K562 (cell line): Measurements from ENCODE around the gene KNDC1. TPM values are rescaled to one million over a fixed set of nuclear protein-coding genes. Genes with fewer than 3 reads are reported as not detected.
A peak's percentile ranks its signal among the peaks of the same experiment; 100 is the strongest.

ENCODE experiments used
- ATAC-seq: fragments of 200-7000 bp; cut with Tn5 transposase; 3 replicates; pipeline ENCODE4 v1.9.1; 2020; ENCODE audit warnings: moderate library complexity
- BruUV-seq: library from RNA; stranded (reverse); fragments of 400-500 nt; replicated peaks from 2 replicates; lab custom pipeline; 2021; lab: Mats Ljungman, UMichigan
- CTCF ChIA-PET: fragments of 300-600 bp; formaldehyde crosslinking; extraction: SDS; loops from one replicate; lab custom pipeline; 2021; ENCODE audit warnings: low intra/inter-chr PET ratio; lab: Yijun Ruan, JAX
- POLR2A ChIA-PET: fragments of 300-600, 350-650 bp; sonication (Branson Sonifier 250); formaldehyde crosslinking; extraction: SDS; loops from one replicate; lab custom pipeline; 2021; ENCODE audit warnings: antibody characterized with exemption, inconsistent platforms; lab: Yijun Ruan, JAX
- DNase-seq, 4 experiments: peaks; one replicate each; pipeline versions ENCODE4 v3.0.0 to v3.0.0-alpha.2; 2011 to 2018; ENCODE audit warnings: low spot score in 3 of 4, mixed read lengths in 3 of 4; ENCODE audit errors: extremely low read depth in 1 of 4
- FAIRE-seq: peaks from 2 replicates; lab custom pipeline; 2011; peaks lifted over from hg19 to GRCh38; lab: Jason Lieb, UNC
- H2AFZ ChIP-seq: 2 replicates; pipeline ENCODE4 v1.6.0; 2011; ENCODE audit warnings: low read depth, low read length, control low read depth, inconsistent platforms
- H3K27ac ChIP-seq: fragments of 200-600 bp; 3 replicates; pipeline ENCODE4 v1.8.0; 2011; ENCODE audit warnings: low read depth, mild to moderate bottlenecking, control low read depth, inconsistent platforms, low read length, moderate library complexity, mixed read lengths; ENCODE audit errors: extremely low read depth
- H3K27me3 ChIP-seq, 2 experiments: fragments of 300-600 bp in 1 of 2; 2 replicates in 1 of 2; 3 replicates in 1 of 2; pipeline versions ENCODE4 v1.6.0 to v1.8.0; 2011; ENCODE audit warnings: inconsistent platforms in 2 of 2, low read length in 2 of 2, mild to moderate bottlenecking in 1 of 2, mixed read lengths in 1 of 2, moderate library complexity in 1 of 2; ENCODE audit not compliant: control insufficient read depth in 2 of 2, insufficient read depth in 2 of 2
- H3K36me3 ChIP-seq: fragments of 300-600 bp; 3 replicates; pipeline ENCODE4 v1.8.0; 2011; ENCODE audit warnings: mild to moderate bottlenecking, low read length, inconsistent platforms; ENCODE audit not compliant: control insufficient read depth, insufficient read depth
- H3K4me1 ChIP-seq, 2 experiments: fragments of 200-600 bp in 1 of 2; replicated peaks in 1 of 2; 2 replicates in 1 of 2; 3 replicates in 1 of 2; pipeline versions ENCODE4 v1.5.1 to v1.8.0; 2011; ENCODE audit warnings: inconsistent platforms in 2 of 2, low read length in 2 of 2, mild to moderate bottlenecking in 1 of 2, mixed read lengths in 1 of 2, moderate library complexity in 1 of 2; ENCODE audit not compliant: control insufficient read depth in 2 of 2, insufficient read depth in 2 of 2
- H3K4me2 ChIP-seq: 2 replicates; pipeline ENCODE4 v1.6.1; 2011; ENCODE audit warnings: low read length, control low read depth, inconsistent platforms, mixed read lengths; ENCODE audit not compliant: insufficient read depth
- H3K4me3 ChIP-seq: fragments of 200-600 bp; sonication (generic), shearing (Covaris generic); 2 replicates; pipeline ENCODE4 v1.5.1; 2016; ENCODE audit warnings: control low read depth, inconsistent platforms
- H3K79me2 ChIP-seq: fragments of 200-600 bp; 3 replicates; pipeline ENCODE4 v1.8.0; 2011; ENCODE audit warnings: low read length, inconsistent platforms; ENCODE audit not compliant: control insufficient read depth, insufficient read depth
- H3K9ac ChIP-seq, 2 experiments: 2 replicates each; pipeline versions ENCODE4 v1.6.0 to v1.6.1; 2011; ENCODE audit warnings: low read depth in 2 of 2, low read length in 2 of 2, control low read depth in 1 of 2, inconsistent platforms in 1 of 2, mild to moderate bottlenecking in 1 of 2, mixed read lengths in 1 of 2; ENCODE audit not compliant: insufficient read depth in 1 of 2
- H3K9me1 ChIP-seq: one replicate; pipeline ENCODE4 v1.6.0; 2011; ENCODE audit warnings: inconsistent platforms, mild to moderate bottlenecking, low read length, moderate library complexity; ENCODE audit not compliant: control insufficient read depth, insufficient read depth
- H3K9me3 ChIP-seq: replicated peaks from 2 replicates; pipeline ENCODE4 v1.5.1; 2011; ENCODE audit warnings: low read depth, low read length, inconsistent platforms; ENCODE audit not compliant: control insufficient read depth, insufficient read depth
- H4K20me1 ChIP-seq: replicated peaks from 2 replicates; pipeline ENCODE4 v1.6.1; 2011; ENCODE audit warnings: low read length, inconsistent platforms, mixed read lengths; ENCODE audit not compliant: control insufficient read depth, insufficient read depth
- ARID1B ChIP-seq: fragments of 450-650 bp; IDR thresholded peaks from 2 replicates; pipeline ENCODE4 v1.6.1; 2016; ENCODE audit warnings: antibody characterized with exemption, mild to moderate bottlenecking, inconsistent platforms
- CHCHD3 ChIP-seq: fragments of 250-450 bp; sonication (Bioruptor Pico); IDR thresholded peaks from 2 replicates; pipeline ENCODE4 v2.1.2; 2022; ENCODE audit warnings: mild to moderate bottlenecking
- ERF ChIP-seq: fragments of 450-650 bp; formaldehyde crosslinking; IDR thresholded peaks from 2 replicates; pipeline ENCODE4 v1.4.0; 2020; ENCODE audit warnings: mild to moderate bottlenecking, mixed read lengths
- LARP7 ChIP-seq: fragments of 450-650 bp; IDR thresholded peaks from 2 replicates; pipeline ENCODE4 v1.6.1; 2016
- MLX ChIP-seq, 2 experiments: fragments of 450-650 bp in 1 of 2; sonication (generic) in 1 of 2; formaldehyde crosslinking; conservative IDR thresholded peaks; 2 replicates each; pipeline versions ENCODE4 v1.4.0 to v1.8.1; 2020 to 2022; ENCODE audit warnings: mild to moderate bottlenecking in 1 of 2, missing genetic modification reagents in 1 of 2
- PHB ChIP-seq: fragments of 250-450 bp; sonication (Bioruptor Pico); IDR thresholded peaks from 2 replicates; pipeline ENCODE4 v1.5.0; 2021
- RAD21 ChIP-seq, 2 experiments: fragments of 250-450 bp in 1 of 2; fragments of 450-650 bp in 1 of 2; sonication (Bioruptor Pico) in 1 of 2; formaldehyde crosslinking in 1 of 2; IDR thresholded peaks in 1 of 2; conservative IDR thresholded peaks in 1 of 2; 2 replicates each; pipeline versions ENCODE4 v1.4.0 to v1.8.0; 2020 to 2022; ENCODE audit warnings: mild to moderate bottlenecking in 2 of 2, moderate library complexity in 1 of 2
- SMC3 ChIP-seq: conservative IDR thresholded peaks from 2 replicates; pipeline ENCODE4 v1.6.1; 2011; ENCODE audit warnings: low read depth, low read length, improper control_type of control experiment; ENCODE audit not compliant: insufficient read depth
- ZBTB1 ChIP-seq: sonication (generic); formaldehyde crosslinking; IDR thresholded peaks from 2 replicates; pipeline ENCODE4 v1.8.1; 2023; ENCODE audit warnings: missing genetic modification reagents, low read depth, mild to moderate bottlenecking, borderline replicate concordance
- ZMIZ1 ChIP-seq, 2 experiments: fragments of 150-350 bp in 1 of 2; IDR thresholded peaks; 2 replicates each; pipeline ENCODE4 v1.6.1; 2012 to 2016; ENCODE audit warnings: low read depth in 2 of 2, low read length in 2 of 2, mild to moderate bottlenecking in 1 of 2, moderate library complexity in 1 of 2
- ZNF324 ChIP-seq: fragments of 250-450 bp; sonication (Bioruptor Pico); IDR thresholded peaks from 2 replicates; pipeline ENCODE4 v1.4.0; 2020; ENCODE audit warnings: mild to moderate bottlenecking
- ZNF431 ChIP-seq: sonication (generic); formaldehyde crosslinking; IDR thresholded peaks from 2 replicates; pipeline ENCODE4 v1.8.0; 2022; ENCODE audit warnings: mild to moderate bottlenecking, missing genetic modification reagents
- ZNF518B ChIP-seq: fragments of 250-450 bp; sonication (Bioruptor Pico); IDR thresholded peaks from 2 replicates; pipeline ENCODE4 v1.5.0; 2021; ENCODE audit warnings: mild to moderate bottlenecking, moderate library complexity
- WGBS: fragments of 100-300 bp; shearing (Covaris generic); methylation state at CpG from one replicate; pipeline ENCODE4 v1.1.6; 2016; ENCODE audit warnings: low coverage, mixed read lengths; ENCODE audit not compliant: insufficient coverage; ENCODE audit errors: missing lambda C conversion rate; 5-methylcytosine and 5-hydroxymethylcytosine counted together
- in situ Hi-C: fragments of 300-500 bp; cut with MboI; formaldehyde crosslinking; loops from 4 replicates; pipeline ENCODE4 v1.15.0; 2018; ENCODE audit warnings: inconsistent platforms, mixed read lengths
- intact Hi-C: fragments of 100-400 bp; cut with micrococcal nuclease; formaldehyde crosslinking; loops from 2 replicates; pipeline ENCODE4 v1.14.2; 2022
- polyA plus RNA-seq, 8 experiments: library from polyadenylated mRNA; depleted of rRNA in 4 of 8; stranded (reverse) in 5 of 8; unstranded in 3 of 8; fragments of >200 nt; fragmentation: Nextera tagmentation in 2 of 8; fragmentation: Illumina TruSeq in 1 of 8; extraction: Ambion mirVana in 2 of 8; extraction: Trizol in 1 of 8; gene quantifications; 2 replicates each; pipeline versions ENCODE4 v1.2.1 to v1.2.3, GENCODE V29; 2011 to 2014; ENCODE audit warnings: inconsistent platforms in 1 of 8, missing spikeins in 1 of 8
- total RNA-seq, 7 experiments: library from RNA; depleted of rRNA in 6 of 7; stranded (reverse); fragments of >200 nt in 6 of 7; fragmentation: Illumina TruSeq in 2 of 7; extraction: Trizol in 2 of 7; gene quantifications; 2 replicates each; pipeline versions ENCODE4 v1.2.1 to v1.2.3, GENCODE V29; 2011 to 2021; ENCODE audit warnings: low replicate concordance in 1 of 7
- TF ChIP-seq, protein P1 (sequence below): sonication (generic); formaldehyde crosslinking; IDR thresholded peaks from 2 replicates; pipeline ENCODE4 v1.8.0; 2022; ENCODE audit warnings: mild to moderate bottlenecking, missing genetic modification reagents

KNDC1 gene
- total and polyA plus RNA-seq, 9 of the 15 experiments (the other 6 are each of a cell fraction or from before 2014, with no cell fraction given), result 0.07 to 0.26 (median 0.11) TPM; not detected in 6

- intact Hi-C loops, result no loop called here
- Histone ChIP-seq H3K27ac (no peak overlapping the region), H3K4me3 (no peak overlapping the region), H3K27me3 (no peaks in the 10 kb centered on the region), H3K9me1 (no peaks in the 10 kb centered on the region), H3K9ac (peak overlapping the region in 1 of 2 experiments; percentile 45; a peak in 1 of 4 replicates), H3K4me2 (no peak overlapping the region), H3K79me2 (no peaks in the 10 kb centered on the region), H3K36me3 (no peaks in the 10 kb centered on the region), H4K20me1 (no peaks in the 10 kb centered on the region), H3K9me3 (no peaks in the 10 kb centered on the region), H2AFZ (no peak overlapping the region), H3K4me1 (peaks cover 0 to 80% of the 10 kb centered on the region in 2 experiments; a peak in 3 of 5 replicates)
- FAIRE-seq (no peak), ATAC-seq (no peak), DNase-seq (no peak)
- ChIA-PET CTCF (no interaction called here), POLR2A (no interaction called here)
- in situ Hi-C loops, result no loop called here
- no TSS peak for BruUV-seq
- WGBS, result 95% methylated on average over 14 of the region's 22 CpGs
- no peak for TF ChIP-seq MLX (CRISPR knock-in tag; conservative IDR thresholded peaks at IDR 0.05)
- no peak for TF ChIP-seq PHB
- TF ChIP-seq SMC3, result no peak
- no peak for TF ChIP-seq ZNF431 (CRISPR knock-in tag)
- TF ChIP-seq ERF (CRISPR knock-in tag), result no peak
- TF ChIP-seq ZMIZ1 (IDR thresholded peaks at IDR 0.05; ENCODE audit: low read depth in 2 of 2, low read length in 2 of 2), result no peak
- TF ChIP-seq ZNF324 (CRISPR knock-in tag), result no peak
- TF ChIP-seq ZNF518B (CRISPR knock-in tag), result no peak
- no peak for TF ChIP-seq ZBTB1 (CRISPR knock-in tag)
- no peak for TF ChIP-seq ARID1B
- no peak for TF ChIP-seq LARP7
- TF ChIP-seq, protein P1, sequence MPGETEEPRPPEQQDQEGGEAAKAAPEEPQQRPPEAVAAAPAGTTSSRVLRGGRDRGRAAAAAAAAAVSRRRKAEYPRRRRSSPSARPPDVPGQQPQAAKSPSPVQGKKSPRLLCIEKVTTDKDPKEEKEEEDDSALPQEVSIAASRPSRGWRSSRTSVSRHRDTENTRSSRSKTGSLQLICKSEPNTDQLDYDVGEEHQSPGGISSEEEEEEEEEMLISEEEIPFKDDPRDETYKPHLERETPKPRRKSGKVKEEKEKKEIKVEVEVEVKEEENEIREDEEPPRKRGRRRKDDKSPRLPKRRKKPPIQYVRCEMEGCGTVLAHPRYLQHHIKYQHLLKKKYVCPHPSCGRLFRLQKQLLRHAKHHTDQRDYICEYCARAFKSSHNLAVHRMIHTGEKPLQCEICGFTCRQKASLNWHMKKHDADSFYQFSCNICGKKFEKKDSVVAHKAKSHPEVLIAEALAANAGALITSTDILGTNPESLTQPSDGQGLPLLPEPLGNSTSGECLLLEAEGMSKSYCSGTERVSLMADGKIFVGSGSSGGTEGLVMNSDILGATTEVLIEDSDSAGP, result no peak
- TF ChIP-seq CHCHD3 (CRISPR knock-in tag), result no peak
- no peak for TF ChIP-seq RAD21 (CRISPR knock-in tag; conservative IDR thresholded peaks at IDR 0.05 in 1 of 2, IDR thresholded peaks at IDR 0.05 in 1 of 2)
Measured at GRCh38 chr10:133268532-133268931, 108.5 kb downstream of the KNDC1 start.
